Measurements from ENCODE around the gene RNF182. TPM values are rescaled to one million over a fixed set of nuclear protein-coding genes. Genes with fewer than 3 reads are reported as not detected.

RNF182 gene
- total RNA-seq, 4 donors from 2014 or later, result 0.32 to 1.3 (median 0.42) TPM; not detected in 1

DNA sequence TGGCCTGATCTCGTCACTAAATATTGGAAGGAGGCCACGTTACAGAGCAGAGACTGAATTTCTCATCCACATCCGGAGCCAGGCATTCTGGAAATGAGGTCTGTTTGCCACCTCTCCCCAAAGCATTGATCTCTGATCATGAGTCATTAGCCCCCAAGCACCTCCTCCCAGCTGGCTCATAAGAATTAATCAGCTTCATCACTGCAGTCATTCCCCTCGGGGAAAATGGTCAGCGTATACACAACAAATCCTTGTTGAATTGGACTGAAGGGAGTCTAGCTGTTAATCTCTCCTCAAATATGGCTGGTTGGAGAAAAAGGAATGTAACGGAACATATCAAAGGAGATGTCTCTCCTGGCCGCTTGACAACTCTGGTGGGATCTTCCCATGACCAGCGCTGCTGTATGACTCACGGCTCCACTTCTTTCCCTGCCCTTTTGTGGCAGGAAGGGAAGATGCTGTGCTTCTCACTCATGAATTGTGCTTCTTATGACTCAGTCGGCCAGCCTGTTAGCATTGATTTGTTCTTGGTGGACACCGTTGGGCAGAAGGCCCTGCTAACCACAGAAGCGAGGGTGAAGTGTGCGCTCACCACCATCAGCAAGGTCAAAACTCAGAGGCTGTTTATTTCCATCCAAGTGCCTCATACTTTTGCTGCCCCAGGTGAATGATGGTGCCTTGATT is 76.7 kb downstream of the RNF182 start:
- no peak for DNase-seq (ENCODE audit: low spot score in 2 of 2)
- no peak overlapping the region for H3K4me3 ChIP-seq (ENCODE audit: low read depth, poor library complexity, severe bottlenecking)
- TF ChIP-seq POLR2A (IDR thresholded peaks at IDR 0.05), result no peak
- TF ChIP-seq, protein P1, sequence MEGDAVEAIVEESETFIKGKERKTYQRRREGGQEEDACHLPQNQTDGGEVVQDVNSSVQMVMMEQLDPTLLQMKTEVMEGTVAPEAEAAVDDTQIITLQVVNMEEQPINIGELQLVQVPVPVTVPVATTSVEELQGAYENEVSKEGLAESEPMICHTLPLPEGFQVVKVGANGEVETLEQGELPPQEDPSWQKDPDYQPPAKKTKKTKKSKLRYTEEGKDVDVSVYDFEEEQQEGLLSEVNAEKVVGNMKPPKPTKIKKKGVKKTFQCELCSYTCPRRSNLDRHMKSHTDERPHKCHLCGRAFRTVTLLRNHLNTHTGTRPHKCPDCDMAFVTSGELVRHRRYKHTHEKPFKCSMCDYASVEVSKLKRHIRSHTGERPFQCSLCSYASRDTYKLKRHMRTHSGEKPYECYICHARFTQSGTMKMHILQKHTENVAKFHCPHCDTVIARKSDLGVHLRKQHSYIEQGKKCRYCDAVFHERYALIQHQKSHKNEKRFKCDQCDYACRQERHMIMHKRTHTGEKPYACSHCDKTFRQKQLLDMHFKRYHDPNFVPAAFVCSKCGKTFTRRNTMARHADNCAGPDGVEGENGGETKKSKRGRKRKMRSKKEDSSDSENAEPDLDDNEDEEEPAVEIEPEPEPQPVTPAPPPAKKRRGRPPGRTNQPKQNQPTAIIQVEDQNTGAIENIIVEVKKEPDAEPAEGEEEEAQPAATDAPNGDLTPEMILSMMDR (IDR thresholded peaks at IDR 0.05), result no peak
- WGBS, 2 donors, result 34 to 63% methylated on average over 13 of the region's 13 CpGs
- intact Hi-C loops (cut with DNase I; ENCODE audit: low total_unique reads), result no loop called here

DNA sequence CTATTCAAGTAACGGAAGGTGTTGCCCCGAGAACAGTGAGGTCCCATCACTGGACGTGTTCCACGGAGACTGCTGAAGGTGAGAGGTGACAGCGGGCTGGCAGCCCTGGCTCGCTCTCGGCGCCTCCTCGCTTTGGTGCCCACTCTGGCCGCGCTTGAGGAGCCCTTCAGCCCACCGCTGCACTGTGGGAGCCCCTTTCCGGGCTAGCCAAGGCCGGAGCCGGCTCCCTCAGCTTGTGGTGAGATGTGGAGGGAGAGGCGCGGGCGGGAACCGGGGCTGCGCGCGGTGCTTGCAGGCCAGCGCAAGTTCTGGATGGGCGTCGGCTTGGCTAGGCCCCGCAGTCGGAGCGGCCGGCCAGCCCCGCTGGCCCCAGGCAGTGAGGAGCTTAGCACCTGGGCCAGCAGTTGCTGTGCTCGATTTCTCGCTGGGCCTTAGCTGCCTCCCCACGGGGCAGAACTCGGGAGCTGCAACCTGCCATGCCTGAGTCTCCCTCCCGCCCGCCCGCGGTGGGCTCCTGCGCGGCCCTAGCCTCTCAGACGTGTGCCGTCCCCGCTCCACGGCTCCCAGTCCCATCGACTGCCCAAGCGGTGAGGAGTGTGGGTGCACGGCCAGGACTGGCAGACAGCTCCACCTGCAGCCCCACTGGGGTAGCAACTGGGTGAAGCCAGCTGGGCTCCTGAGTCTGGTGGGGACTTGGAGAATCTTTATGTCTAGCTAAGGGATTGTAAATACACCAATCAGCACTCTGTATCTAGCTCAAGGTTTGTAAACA is 77.6 kb downstream of the RNF182 start:
- DNase-seq (ENCODE audit: low spot score in 2 of 2), result no peak
- TF ChIP-seq, protein P1 (IDR thresholded peaks at IDR 0.05), result no peak
- TF ChIP-seq POLR2A (IDR thresholded peaks at IDR 0.05), result no peak
- WGBS, 2 donors, result 95% methylated on average over 26 to 31 of the region's 47 CpGs
- intact Hi-C loops (cut with DNase I; ENCODE audit: low total_unique reads), result no loop called here
- no peak overlapping the region for H3K4me3 ChIP-seq (ENCODE audit: low read depth, poor library complexity, severe bottlenecking)

DNA sequence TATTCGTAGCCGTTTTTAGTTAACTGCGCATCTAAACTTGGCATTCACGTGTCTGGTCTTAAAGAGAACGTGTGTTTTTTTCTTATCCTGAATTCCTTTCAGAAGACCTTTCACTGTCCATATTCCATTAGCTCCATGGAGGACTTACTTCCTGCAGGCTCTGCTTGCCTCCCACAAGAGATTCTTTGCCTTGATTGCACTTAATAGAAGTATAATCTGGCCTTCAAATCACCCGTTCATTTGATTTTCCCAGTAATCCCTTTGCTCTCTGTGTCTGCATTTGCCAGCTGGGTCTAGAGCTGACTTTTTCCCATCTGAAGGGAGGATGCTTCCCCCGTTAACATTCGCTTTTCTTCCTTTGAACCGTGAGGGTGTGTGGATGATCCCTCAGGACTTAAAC is 79.5 kb downstream of the RNF182 start:
- DNase-seq (ENCODE audit: low spot score in 2 of 2), result no peak
- no peak overlapping the region for H3K4me3 ChIP-seq (ENCODE audit: low read depth, poor library complexity, severe bottlenecking)
- intact Hi-C loops (cut with DNase I; ENCODE audit: low total_unique reads), result no loop called here
- no peak for TF ChIP-seq POLR2A (IDR thresholded peaks at IDR 0.05)
- TF ChIP-seq, protein P1 (IDR thresholded peaks at IDR 0.05), result no peak
- WGBS, 2 donors, result 83 to 88% methylated on average over 9 of the region's 9 CpGs

GRCh38 chr6:14008809-14009208 is 84.1 kb downstream of the RNF182 start:
- DNase-seq (ENCODE audit: low spot score in 2 of 2), result no peak
- WGBS, 2 donors, result 77 to 80% methylated on average over 5 of the region's 5 CpGs
- no peak for TF ChIP-seq POLR2A (IDR thresholded peaks at IDR 0.05)
- TF ChIP-seq, protein P1 (IDR thresholded peaks at IDR 0.05), result no peak
- intact Hi-C loops (cut with DNase I; ENCODE audit: low total_unique reads), result no loop called here
- no peak overlapping the region for H3K4me3 ChIP-seq (ENCODE audit: low read depth, poor library complexity, severe bottlenecking)

- intact Hi-C loops (cut with DNase I; ENCODE audit: low total_unique reads), result no loop called here
- no peak overlapping the region for H3K4me3 ChIP-seq (ENCODE audit: low read depth, poor library complexity, severe bottlenecking)
- DNase-seq (ENCODE audit: low spot score in 2 of 2), result no peak
- TF ChIP-seq, protein P1 (IDR thresholded peaks at IDR 0.05), result no peak
- TF ChIP-seq POLR2A (IDR thresholded peaks at IDR 0.05), result no peak
- 89 to 91% methylated on average over 3 of the region's 3 CpGs for WGBS, 2 donors
Observed at GRCh38 chr6:14009431-14009830, 84.7 kb downstream of the RNF182 start.

Data from lower leg skin (tissue), 4 donors.